ENCODE measurements around the gene SAMD9. TPM values are rescaled to one million over a fixed set of nuclear protein-coding genes. Genes with fewer than 3 reads are reported as not detected.

Gene SAMD9
- total RNA-seq, 1 experiment from 2014 or later: 6.4 TPM

- no peak for DNase-seq (ENCODE audit: low read depth)
- in situ Hi-C loops (cut with HindIII; ENCODE audit: low pct_unique_long_range_greater_than_20kb, low sequenced_read_pairs): no loop called here
Measured at GRCh38 chr7:93053209-93053948, 64.4 kb downstream of the SAMD9 start.

- DNase-seq (ENCODE audit: low read depth): no peak
- in situ Hi-C loops (cut with HindIII; ENCODE audit: low pct_unique_long_range_greater_than_20kb, low sequenced_read_pairs): no loop called here
Measured at GRCh38 chr7:93051660-93052059, 66.1 kb downstream of the SAMD9 start.

Other genes with a start within 250 kb of the SAMD9 start
- gene SAMD9L, start 30.4 kb upstream of the SAMD9 start, total RNA-seq (2014; rRNA removed; shearing (Covaris generic); ENCODE audit: low replicate concordance): 0.17 and 1.0 TPM in 2 replicates
- not detected in 2 replicates for gene HEPACAM2, start 108.5 kb upstream of the SAMD9 start, total RNA-seq (2014; rRNA removed; shearing (Covaris generic); ENCODE audit: low replicate concordance)
- gene VPS50, start 114.4 kb upstream of the SAMD9 start, total RNA-seq (2014; rRNA removed; shearing (Covaris generic); ENCODE audit: low replicate concordance): 5.5 and 10.4 TPM in 2 replicates